Measurements from ENCODE around the gene GFRA1.
A peak's percentile ranks its signal among the peaks of the same experiment; 100 is the strongest.

GFRA1 gene, protein sequence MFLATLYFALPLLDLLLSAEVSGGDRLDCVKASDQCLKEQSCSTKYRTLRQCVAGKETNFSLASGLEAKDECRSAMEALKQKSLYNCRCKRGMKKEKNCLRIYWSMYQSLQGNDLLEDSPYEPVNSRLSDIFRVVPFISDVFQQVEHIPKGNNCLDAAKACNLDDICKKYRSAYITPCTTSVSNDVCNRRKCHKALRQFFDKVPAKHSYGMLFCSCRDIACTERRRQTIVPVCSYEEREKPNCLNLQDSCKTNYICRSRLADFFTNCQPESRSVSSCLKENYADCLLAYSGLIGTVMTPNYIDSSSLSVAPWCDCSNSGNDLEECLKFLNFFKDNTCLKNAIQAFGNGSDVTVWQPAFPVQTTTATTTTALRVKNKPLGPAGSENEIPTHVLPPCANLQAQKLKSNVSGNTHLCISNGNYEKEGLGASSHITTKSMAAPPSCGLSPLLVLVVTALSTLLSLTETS

DNA sequence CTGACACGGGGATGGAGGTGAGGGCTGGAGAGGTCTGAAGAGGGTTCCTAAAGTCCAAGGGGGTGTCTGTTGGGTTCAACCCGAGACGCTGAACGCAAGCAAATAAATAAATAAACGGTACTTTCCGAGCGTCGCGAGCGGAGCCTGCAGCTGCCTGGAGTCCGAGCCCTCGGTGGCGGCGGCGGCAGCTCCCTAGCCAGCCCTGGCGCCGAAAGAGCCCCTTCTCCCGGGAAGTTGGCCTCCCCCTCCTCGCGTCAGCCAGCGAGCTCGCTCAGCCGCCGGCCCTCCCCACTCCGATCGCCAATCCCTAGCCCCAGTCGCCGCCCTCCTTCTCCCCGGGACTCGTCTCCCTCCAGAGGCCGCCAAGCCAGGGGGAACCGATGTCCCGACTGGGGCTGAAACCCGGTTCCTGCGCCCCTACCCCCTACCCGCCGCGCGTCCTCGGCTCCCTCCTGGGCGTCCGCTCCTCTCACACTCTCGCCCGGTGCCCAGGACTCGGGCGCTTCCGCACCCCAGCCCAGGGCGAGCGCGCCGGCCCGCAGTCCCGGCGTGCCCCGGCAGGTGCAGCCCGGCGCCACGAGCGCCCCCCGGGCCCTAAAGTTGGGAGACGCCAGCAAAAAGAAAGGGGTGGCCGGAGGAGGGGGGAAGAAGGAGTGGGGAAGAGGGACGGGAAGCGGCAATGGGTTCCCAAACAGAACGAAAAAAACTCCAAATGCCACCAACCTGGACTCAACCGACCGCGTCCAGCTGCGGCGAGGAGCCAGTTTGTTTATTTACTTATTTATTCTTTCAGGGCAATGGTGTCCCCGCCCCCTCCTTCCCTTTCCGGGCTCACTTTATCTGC lies at the start of gene GFRA1:
Gene GFRA1 (minus strand): TSS at position 767 of the 844 bp plus-strand sequence. CDS start 1,177 bp downstream, outside the sequence.
- no peak for FAIRE-seq
- DNase-seq (ENCODE audit: insufficient read length, low spot score): no peak

DNA sequence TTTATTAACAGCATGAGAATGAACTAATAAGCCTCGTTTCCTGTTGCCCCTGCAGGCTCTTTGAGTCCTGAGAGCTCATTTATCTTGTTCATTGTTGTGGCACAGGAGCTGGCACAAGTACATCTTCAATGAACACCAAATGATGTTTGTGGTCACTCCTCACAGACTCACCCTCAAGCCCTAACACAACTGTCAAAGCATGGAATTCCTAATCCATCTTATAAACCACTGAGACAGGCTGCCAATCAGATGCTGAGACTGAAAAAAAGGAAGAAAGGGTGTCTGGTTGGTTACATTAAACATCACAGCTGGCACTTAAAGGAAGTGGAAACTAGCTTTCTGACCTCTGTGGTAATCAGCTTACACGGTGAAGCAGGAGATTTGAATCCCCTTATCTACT lies 43.5 kb upstream of the GFRA1 start:
- FAIRE-seq (no peak), DNase-seq (ENCODE audit: insufficient read length, low spot score) (peak; percentile 5)

DNA sequence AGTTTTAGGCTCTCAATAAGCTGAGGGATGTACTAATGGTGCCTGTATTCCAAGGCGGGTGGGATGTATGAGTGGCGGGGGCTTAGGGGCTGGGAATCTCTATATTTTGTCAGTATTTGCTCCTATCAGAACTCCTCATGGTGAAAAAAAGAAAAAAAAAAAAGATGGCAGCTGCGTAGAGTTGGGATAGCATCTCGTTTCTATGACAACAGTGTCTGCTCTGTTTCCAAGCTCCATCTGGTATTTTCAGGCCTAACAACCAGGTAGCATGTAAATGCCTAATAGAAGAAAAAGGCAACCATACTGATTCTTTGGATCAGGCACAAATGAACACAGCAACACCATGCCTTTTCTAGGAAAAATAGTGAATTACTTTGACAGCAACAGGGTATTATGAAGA lies 39.5 kb upstream of the GFRA1 start:
- DNase-seq (ENCODE audit: insufficient read length, low spot score): no peak
- FAIRE-seq: no peak

DNA sequence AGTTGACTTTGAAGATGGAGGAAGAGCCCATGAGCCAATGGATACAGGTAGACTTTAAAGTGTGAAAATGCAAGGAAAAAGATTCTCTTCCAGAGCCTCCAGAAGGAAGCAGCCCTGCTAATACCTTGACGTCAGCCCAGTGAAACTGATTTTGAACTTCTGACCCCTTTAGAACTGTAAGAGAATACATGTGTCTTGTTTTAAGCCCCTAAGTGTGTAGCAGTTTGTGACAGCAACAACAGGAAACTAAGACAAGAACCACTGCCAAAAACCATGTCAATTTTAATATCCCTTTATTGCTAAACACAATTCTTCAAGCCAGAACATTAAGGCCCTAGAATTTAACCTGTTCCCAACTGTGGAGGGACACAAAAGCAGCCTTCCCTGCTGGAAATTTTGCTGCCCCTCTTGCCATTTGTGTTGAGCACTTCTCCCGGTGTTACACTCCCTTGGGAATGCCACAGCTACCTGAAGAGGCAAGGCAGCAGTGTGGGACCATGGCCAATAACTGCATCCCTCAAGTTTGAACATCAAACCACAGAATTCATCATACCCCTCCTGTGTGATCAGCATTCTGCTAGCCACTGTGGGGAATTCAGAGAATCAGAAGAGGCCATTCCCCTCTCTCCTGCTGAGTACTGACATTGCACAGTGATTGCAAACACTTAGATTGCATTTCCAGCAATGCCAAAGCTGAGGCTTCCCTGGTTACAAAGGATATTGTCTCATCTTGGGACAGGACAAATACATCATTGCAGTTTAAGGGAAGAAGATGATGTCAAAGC lies 38.9 kb upstream of the GFRA1 start:
- no peak for FAIRE-seq
- DNase-seq (ENCODE audit: insufficient read length, low spot score): no peak

DNA sequence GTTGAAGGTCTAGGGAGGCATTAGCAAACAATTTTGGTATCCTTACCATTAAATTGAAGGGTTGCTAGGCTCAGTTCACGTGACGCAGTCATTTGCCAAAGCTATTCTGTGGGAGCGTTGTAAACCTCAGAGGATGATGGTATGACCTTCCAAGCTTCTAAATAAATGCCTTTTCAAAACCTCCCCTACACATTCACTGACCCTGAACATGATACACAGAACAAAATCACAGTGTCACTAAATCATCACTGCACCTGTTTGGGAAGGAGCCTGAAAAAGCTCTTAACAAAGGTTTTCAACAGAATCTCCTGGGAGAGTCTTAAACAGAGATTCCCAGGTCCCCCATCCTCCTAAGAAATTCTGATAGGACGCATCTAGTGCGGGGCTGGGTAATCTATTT lies 38.0 kb upstream of the GFRA1 start:
- DNase-seq (ENCODE audit: insufficient read length, low spot score) (no peak), FAIRE-seq (no peak)

DNA sequence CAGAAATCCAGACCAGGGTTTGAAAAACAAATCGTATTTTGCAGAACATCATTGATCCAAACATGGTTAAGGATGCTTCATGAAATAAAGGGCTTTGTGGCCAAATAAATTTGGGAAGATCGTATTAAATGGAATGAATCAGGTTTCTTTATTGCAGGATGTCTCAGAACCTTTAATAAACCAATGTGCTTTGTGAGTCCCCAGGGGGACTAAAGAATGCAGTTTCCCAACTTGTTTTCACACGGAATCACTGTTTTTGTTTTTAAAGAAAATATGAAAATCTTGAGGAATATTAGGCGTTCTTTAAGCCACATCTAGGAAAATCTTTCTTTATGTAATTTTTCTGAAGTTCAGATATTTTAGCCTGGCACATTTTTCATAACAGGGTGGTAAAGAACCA lies 34.4 kb upstream of the GFRA1 start:
- FAIRE-seq (no peak), DNase-seq (ENCODE audit: insufficient read length, low spot score) (no peak)

DNA sequence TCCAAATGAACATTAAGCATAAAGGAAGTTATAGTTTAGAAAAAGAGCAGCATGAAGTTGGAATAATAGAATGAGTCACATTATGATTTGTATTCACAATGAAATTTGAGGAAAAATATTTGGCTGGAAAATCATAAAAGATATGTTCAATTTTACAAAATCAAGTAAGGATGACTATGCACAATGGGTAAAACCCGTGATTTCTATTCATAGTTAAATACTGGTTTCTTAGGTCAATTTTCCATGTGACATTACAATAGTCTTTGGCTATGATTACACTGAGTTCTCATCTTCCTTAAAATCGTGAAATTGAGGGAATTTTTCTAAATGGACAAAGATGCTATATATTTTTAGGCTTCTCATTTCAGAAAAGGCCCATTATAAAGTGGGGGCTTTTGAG lies 33.8 kb upstream of the GFRA1 start:
- FAIRE-seq: no peak
- no peak for DNase-seq (ENCODE audit: insufficient read length, low spot score)

DNA sequence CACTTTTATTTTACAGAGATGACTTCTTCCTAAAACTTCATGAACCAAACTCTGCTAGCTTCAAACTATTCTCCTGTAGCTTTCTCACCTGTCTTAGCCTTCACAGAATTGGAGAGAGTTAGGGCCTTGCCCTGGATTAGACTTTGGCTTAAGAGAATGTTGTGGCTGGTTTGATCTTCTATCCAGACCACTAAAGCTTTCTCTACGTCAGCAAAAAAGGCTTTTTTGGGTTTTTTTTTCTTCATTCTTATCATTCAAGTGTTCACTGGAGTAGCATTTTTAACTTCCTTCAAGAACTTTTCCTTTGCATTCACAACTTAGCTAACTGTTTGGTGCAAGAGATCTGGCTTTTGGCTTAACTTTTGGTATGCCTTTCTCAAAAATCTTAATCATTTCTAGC lies 31.9 kb upstream of the GFRA1 start:
- FAIRE-seq (no peak), DNase-seq (ENCODE audit: insufficient read length, low spot score) (no peak)

DNA sequence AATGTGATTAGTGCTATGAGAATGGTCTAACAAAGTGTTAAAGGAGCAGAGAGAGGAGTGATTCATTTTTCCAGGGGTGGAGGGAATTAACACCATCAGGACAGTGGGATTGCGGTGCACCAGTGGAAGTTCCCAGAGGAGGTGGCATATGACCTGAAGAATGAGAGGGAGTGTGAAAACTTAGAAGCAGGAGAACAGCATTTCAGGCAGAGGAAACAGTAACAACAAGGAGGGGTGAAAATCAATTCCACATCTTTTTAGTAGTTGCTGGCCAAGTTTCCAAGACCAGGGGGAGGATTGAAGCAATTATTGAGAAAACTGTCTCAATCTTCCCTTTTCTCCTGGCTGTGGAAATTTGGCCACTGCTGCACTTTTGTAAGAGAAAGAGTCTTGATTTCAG lies 27.5 kb upstream of the GFRA1 start:
- FAIRE-seq: no peak
- DNase-seq (ENCODE audit: insufficient read length, low spot score): no peak

DNA sequence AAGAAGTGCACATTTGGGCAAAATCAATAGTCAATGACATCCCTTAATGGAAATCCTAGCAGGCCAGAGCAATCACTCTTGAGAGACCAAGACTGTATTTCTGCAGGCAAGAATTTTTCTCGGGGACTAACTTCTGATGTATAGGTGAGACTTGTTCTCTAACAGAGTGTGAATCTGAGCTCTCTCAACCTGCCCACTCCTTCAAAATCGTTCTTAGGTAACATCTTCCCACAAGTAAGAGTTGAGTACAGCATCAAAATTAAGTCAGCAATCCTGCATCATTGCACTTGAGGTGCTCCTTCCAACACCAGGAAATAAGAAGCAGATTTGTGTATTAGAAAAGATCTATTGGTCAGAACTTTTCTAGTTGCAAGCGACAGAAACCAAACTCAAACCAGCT lies 25.6 kb upstream of the GFRA1 start:
- no peak for FAIRE-seq
- no peak for DNase-seq (ENCODE audit: insufficient read length, low spot score)

DNA sequence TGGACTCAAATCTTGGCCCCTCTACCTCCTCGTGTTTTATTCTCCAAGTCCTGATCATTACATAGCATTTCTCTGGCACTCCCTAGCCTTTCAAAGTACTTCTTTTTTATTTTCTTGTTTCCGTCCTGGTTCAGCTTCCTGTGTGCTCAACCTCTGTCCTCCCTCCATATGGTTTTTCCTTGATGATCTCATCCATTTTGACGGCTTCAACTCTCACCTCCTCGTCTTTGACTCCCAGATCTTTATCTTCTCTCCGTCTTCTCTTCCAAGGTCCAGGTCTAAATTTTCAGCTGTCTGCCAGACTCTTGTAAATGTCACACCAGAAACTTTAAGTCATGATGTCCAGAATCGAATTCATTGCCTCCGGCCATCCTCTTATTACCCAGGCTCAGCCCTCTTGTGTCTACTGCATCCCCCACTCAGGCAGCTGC lies 23.3 kb upstream of the GFRA1 start:
- FAIRE-seq: no peak
- no peak for DNase-seq (ENCODE audit: insufficient read length, low spot score)

DNA sequence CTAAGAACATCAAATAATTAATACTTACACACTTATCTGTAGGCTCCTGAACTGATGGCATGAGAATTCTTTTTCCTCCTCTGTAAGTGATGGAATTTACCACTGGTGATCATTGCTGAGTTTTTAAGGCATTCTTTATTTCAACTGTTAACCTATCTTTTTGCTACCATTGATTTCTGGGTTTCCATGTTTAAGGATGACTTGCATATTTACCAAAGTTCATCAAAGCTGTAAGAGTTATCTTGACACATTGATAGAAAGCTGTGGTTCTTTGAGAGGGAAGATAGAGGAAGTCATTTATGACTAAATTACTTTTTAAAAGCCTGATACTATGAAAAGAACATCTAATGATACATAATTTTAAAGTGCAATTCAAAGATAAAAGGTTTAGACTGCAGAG lies 19.5 kb upstream of the GFRA1 start:
- FAIRE-seq: no peak
- no peak for DNase-seq (ENCODE audit: insufficient read length, low spot score)

DNA sequence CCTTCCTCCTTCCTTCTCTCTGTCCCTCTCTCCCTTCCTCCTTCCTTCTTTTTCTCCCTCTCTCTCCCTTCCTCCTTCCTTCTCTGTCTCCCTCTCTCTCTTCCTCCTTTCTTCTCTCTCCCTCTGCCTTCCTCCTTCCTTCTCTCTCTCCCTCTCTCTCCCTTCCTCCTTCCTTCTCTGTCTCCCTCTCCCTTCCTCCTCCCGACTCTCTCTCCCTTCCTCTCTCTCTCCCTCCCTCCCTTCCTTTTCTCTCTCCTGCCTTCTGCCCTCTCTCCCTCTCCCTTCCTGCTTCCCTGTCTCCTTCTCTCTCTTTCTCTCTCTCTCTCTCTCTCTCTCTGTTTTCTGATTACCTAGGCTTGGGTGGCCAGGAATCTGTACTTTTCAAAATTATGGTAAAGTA lies 16.6 kb upstream of the GFRA1 start:
- DNase-seq (ENCODE audit: insufficient read length, low spot score) (no peak), FAIRE-seq (no peak)

DNA sequence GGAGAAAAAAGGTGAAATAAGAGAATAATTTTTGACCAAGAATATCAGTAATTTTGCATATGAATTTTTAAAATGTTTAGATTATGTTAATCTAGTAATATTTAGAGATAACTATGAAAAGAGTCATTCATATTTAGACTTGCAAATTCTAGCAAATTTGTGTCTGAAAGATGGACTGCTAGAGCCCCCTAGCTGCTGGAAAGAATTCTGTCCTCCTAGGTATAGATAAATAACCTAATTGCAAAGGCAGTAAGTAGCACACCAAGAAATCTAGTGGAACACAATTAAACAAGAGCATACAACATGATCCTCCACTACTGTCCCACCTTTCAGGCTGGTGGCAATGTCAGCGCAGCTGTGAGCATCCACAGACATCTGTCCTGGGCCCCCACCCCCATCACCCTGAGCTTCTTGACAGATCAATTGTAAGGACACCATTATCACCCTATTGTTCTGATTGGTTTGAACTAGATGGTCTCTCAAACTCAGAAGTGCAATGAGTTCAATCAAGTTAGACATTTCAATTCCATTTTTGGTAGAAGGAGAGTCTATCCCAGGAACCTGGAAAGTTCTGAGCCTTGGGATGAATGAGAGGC lies 15.0 kb upstream of the GFRA1 start:
- DNase-seq (ENCODE audit: insufficient read length, low spot score): no peak
- no peak for FAIRE-seq

DNA sequence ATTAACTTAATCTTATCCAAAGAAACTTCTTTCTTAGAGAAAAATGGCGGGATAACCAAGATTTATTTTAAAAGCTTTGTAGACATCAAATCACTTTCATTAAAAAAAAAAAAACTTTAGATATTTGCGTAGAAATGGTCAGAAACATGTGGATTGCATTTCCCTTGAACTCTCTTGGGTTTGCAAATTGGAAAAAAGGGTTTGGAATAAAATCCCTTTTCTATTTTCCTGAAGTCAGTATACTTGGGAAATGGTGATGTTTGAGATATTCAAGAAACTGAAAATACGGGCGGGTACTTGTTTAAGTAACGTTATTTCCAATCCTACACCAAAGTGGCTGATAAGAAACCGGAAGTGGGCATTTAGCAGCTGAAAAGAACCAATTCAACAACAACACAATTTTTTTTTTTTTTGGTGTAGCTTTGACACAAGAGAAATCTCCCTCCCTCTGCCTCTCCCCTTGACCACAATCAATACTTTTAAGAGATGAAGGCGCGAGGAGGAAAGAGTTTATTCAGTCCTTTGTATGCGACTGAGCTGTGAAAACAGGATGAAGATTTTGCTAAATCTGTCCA lies 13.7 kb upstream of the GFRA1 start:
- no peak for DNase-seq (ENCODE audit: insufficient read length, low spot score)
- FAIRE-seq: no peak

DNA sequence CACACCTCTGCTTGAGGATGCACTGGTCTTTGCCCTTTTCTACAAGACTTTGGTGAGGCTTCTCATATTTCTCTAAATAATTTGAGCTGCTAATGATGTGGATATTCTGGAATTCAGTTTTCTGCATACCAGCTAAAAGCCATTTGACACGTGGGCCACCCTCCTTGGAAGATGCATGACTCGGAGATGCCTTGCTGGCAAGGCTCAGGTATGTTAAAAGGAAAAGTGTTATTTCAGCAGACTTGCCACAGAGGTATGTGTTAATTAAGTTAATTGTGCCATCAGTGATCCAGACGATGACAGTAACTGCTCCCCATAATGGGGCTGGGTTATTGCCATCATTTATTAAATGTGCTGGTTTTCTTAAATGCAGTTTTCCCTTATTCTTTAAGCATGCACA lies 8.8 kb upstream of the GFRA1 start:
- FAIRE-seq (no peak), DNase-seq (ENCODE audit: insufficient read length, low spot score) (no peak)

DNA sequence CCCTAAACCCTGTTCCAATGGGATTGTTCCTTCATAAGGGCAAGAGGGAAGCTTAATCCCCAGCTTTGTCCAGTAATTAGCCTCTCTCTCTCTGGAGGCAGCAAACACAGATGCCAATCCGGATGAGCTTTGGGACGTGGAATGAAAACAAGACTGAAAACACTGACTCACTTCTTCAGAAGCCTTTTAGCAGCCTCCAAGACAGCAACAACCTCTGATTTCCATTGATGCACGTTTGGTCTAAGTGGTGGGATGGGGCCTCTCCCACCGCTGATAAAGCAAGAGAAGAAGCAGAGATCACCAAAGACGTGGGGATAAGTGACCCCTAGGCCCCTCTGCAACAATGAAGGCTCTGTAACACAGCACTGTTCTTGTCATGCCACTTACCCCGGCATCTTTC lies 5.8 kb upstream of the GFRA1 start:
- no peak for FAIRE-seq

DNA sequence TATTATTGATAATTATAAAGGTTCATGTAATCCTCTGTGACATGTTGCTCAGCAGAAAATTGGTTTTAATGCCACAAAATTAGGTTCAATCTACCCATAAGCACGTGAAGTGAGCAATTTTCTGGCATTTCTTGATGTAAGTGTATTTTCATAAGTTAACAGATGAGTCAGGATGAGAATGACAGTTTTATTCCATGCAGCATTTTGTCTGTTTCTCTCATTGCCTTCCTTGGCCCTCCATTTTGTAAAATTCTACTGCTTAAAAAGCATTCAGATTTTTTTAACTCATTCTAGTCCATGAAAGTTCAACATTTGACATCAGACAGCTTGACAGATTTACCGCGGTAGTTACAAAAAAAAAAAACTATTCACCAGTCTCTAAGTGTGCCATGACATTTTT lies 4.0 kb upstream of the GFRA1 start:
- DNase-seq (ENCODE audit: insufficient read length, low spot score): no peak
- FAIRE-seq: no peak

More for the DNA sequence above, 5.8 kb upstream of the GFRA1 start:
- no peak for DNase-seq (ENCODE audit: insufficient read length, low spot score)

DNA sequence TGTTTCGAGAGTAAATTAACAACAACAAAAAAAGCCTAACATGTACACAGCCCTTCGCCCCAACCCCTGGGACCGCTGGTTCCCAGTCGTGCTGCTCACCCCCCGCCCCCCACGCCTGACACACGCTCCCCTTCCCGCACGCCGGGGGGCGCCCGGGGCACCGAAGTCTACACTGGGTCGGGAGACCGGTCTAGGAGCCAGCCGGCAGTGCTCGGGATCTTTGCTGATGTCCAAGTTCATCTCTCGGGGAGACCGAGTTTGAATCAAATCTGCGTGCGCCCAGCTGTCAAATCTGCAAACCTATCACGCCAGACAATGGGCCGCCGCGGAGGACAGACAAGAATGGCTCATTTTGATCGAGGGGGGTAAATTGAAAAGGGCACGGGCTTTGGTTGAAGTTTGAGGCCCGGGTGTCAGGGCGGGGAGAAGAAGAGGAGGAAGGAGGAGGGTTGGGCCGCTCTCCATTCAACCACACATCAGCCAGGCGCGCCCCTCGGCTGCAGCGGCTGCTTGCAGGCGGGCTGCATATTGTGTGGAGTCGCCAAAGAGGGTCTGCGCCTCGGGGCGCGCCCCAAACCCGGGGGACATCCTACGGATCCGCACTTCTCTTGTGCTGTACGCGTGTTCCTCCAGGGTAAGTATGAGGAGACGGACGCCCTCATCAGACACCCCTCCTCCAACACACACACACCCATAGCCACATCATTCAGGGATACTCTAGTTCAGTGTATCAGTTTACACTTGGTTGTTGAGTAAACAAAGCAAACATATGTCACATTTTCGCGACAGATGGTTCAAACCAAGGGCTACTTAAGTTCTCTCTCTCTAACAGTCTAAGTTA lies 1.3 kb upstream of the GFRA1 start:
- DNase-seq (ENCODE audit: insufficient read length, low spot score): no peak
- no peak for FAIRE-seq
